T-helper 17 cell (primary cell): Measurements from ENCODE around the gene CCDC57. TPM values are rescaled to one million over a fixed set of nuclear protein-coding genes. Genes with fewer than 3 reads are reported as not detected.

ENCODE experiments used
- ATAC-seq: fragments of 150-1000 bp; cut with Tn5 transposase; 2 replicates; pipeline ENCODE4 v1.10.0; 2021; ENCODE audit warnings: mild to moderate bottlenecking, moderate library complexity
- DNase-seq, 3 donors: peaks; one replicate each; pipeline versions ENCODE4 v3.0.0 to v3.0.0-alpha.2; 2020 to 2021
- H3K9me3 ChIP-seq: one replicate; pipeline ENCODE4 v1.7.0; 2013; ENCODE audit warnings: low read length, mild to moderate bottlenecking; ENCODE audit not compliant: control insufficient read depth, poor library complexity, severe bottlenecking
- H3K27ac Mint-ChIP-seq: one replicate; pipeline ENCODE4 v1.8.0; 2022; ENCODE audit warnings: mild to moderate bottlenecking, moderate library complexity, mixed read lengths
- H3K27me3 Mint-ChIP-seq: one replicate; pipeline ENCODE4 v1.8.0; 2022; ENCODE audit warnings: mixed read lengths
- H3K36me3 Mint-ChIP-seq: one replicate; pipeline ENCODE4 v1.8.0; 2022; ENCODE audit warnings: low read depth, mixed read lengths
- H3K4me1 Mint-ChIP-seq: one replicate; pipeline ENCODE4 v1.8.0; 2022; ENCODE audit warnings: mild to moderate bottlenecking, mixed read lengths
- H3K4me3 Mint-ChIP-seq: one replicate; pipeline ENCODE4 v1.8.0; 2022; ENCODE audit warnings: mild to moderate bottlenecking, moderate library complexity, mixed read lengths
- total RNA-seq, 4 donors: library from RNA in 2 of 4; stranded (reverse) in 2 of 4; gene quantifications; one replicate each; pipeline ENCODE4 v1.2.3 and lab custom pipeline; 2022 to 2026

Gene CCDC57
- total RNA-seq, 2 donors from 2014 or later = 79.1 to 89.0 TPM

DNA sequence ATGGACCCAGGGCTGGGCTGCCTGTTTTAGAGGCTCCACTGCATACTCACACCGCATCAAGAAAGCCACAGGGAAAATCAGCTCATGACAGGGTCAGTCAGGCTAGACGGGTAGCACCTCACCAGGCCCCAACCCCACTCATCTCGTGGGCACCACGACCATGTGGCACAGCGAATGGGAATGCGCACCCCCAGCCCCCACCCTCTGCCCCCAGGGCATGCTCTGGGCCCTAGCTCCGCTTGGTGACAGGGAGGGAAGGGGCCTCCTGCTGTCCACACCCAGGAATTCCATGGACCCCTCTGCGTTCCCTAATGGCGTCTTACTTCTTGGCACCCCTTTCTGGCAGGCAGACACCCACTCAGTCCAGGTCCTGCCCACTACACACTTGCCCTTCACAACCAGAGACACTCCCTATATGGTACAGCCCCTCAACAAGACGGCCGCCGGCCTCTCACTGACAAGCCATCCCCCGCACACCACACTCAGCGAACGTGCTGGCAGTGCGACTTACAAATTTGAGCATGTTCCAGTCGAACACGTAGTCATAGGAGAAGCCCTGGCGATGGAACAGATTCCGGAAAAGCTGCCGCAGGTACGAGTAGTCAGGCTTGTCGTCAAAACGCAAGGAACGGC lies 38.3 kb upstream of the CCDC57 start:
- ATAC-seq = no peak
- H3K27ac Mint-ChIP-seq = peak overlapping the region; percentile 74
- no peaks in the 10 kb centered on the region for H3K9me3 ChIP-seq
- H3K4me3 Mint-ChIP-seq = no peak overlapping the region
- H3K36me3 Mint-ChIP-seq = peaks cover 4% of the 10 kb centered on the region
- DNase-seq = no peak
- H3K27me3 Mint-ChIP-seq = no peaks in the 10 kb centered on the region
- peaks cover 6% of the 10 kb centered on the region for H3K4me1 Mint-ChIP-seq

GRCh38 chr17:82249896-82250581 lies 37.4 kb upstream of the CCDC57 start:
- Mint-ChIP-seq H3K4me3 (no peak overlapping the region), H3K4me1 (peaks cover 6% of the 10 kb centered on the region), H3K36me3 (peaks cover 4% of the 10 kb centered on the region), H3K27ac (no peak overlapping the region), H3K27me3 (no peaks in the 10 kb centered on the region)
- DNase-seq = no peak
- no peak for ATAC-seq
- H3K9me3 ChIP-seq = no peaks in the 10 kb centered on the region

- peak overlapping the region; percentile 9 for H3K4me3 Mint-ChIP-seq
- no peaks in the 10 kb centered on the region for H3K27me3 Mint-ChIP-seq
- H3K9me3 ChIP-seq = no peaks in the 10 kb centered on the region
- H3K27ac Mint-ChIP-seq = no peak overlapping the region
- H3K36me3 Mint-ChIP-seq = peaks cover 9% of the 10 kb centered on the region
- ATAC-seq (no peak), DNase-seq (no peak)
- H3K4me1 Mint-ChIP-seq = peaks cover 16% of the 10 kb centered on the region
These were observed 36.4 kb upstream of the CCDC57 start for GRCh38 chr17:82248815-82249674.

- no peak for DNase-seq
- Mint-ChIP-seq H3K36me3 (peaks cover 10% of the 10 kb centered on the region), H3K27ac (peak overlapping the region; percentile 92), H3K27me3 (no peaks in the 10 kb centered on the region), H3K4me3 (peak overlapping the region; percentile 9), H3K4me1 (peaks cover 18% of the 10 kb centered on the region)
- ATAC-seq = no peak
- H3K9me3 ChIP-seq = no peaks in the 10 kb centered on the region
These were observed 35.4 kb upstream of the CCDC57 start for GRCh38 chr17:82247856-82248671.

DNA sequence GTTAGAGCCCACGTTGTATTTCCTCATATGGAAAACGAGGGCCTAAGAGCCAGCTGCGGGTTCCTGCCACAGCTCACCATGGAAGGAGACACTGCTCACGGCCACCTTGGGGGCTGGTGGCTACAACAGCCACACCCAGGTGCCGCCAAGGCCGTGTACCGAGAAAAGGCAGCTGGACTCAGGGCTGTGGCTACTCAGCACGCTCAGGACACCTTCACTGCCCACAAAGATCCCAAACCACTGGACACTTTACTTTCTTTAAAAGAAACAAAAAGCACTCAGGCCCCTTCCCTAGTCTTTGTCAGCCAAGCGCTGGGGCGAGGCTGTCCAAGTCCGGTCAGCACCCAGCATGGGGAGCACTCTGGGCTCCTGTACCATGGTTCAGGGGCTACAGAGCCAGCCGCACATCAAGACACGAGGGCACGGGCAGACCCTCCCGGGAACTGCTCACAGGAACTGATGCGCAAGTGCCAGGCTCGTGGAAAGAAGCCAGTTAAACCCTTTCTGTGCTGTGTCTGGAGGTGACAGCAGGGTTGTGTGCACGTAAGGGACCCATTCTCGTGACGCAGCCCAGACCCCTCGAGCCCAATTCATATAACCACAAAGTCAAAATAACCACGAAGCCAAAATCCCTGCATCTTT lies 34.7 kb upstream of the CCDC57 start:
- Mint-ChIP-seq H3K27ac (peak overlapping the region; percentile 92), H3K4me1 (peaks cover 22% of the 10 kb centered on the region), H3K36me3 (peaks cover 12% of the 10 kb centered on the region), H3K4me3 (no peak overlapping the region), H3K27me3 (no peaks in the 10 kb centered on the region)
- no peaks in the 10 kb centered on the region for H3K9me3 ChIP-seq
- ATAC-seq (no peak), DNase-seq (no peak)

- Mint-ChIP-seq H3K27me3 (no peaks in the 10 kb centered on the region), H3K4me3 (no peak overlapping the region), H3K4me1 (peaks cover 25% of the 10 kb centered on the region), H3K36me3 (peaks cover 14% of the 10 kb centered on the region), H3K27ac (peak overlapping the region; percentile 92)
- ATAC-seq (no peak), DNase-seq (no peak)
- H3K9me3 ChIP-seq = no peaks in the 10 kb centered on the region
These were observed 33.9 kb upstream of the CCDC57 start for GRCh38 chr17:82246365-82247181.

GRCh38 chr17:82246040-82246364 lies 33.4 kb upstream of the CCDC57 start:
- H3K4me1 Mint-ChIP-seq = peaks cover 27% of the 10 kb centered on the region
- H3K36me3 Mint-ChIP-seq = peaks cover 14% of the 10 kb centered on the region

GRCh38 chr17:82245134-82246039 lies 32.7 kb upstream of the CCDC57 start:
- Mint-ChIP-seq H3K36me3 (peaks cover 14% of the 10 kb centered on the region), H3K27me3 (no peaks in the 10 kb centered on the region), H3K27ac (peak overlapping the region; percentile 92), H3K4me3 (no peak overlapping the region), H3K4me1 (peaks cover 31% of the 10 kb centered on the region)
- ATAC-seq = no peak
- no peaks in the 10 kb centered on the region for H3K9me3 ChIP-seq
- no peak for DNase-seq

More at GRCh38 chr17:82246040-82246364, 33.4 kb upstream of the CCDC57 start:
- DNase-seq (no peak), ATAC-seq (no peak)
- Mint-ChIP-seq H3K4me3 (no peak overlapping the region), H3K27ac (peak overlapping the region; percentile 92), H3K27me3 (no peaks in the 10 kb centered on the region)
- no peaks in the 10 kb centered on the region for H3K9me3 ChIP-seq

DNA sequence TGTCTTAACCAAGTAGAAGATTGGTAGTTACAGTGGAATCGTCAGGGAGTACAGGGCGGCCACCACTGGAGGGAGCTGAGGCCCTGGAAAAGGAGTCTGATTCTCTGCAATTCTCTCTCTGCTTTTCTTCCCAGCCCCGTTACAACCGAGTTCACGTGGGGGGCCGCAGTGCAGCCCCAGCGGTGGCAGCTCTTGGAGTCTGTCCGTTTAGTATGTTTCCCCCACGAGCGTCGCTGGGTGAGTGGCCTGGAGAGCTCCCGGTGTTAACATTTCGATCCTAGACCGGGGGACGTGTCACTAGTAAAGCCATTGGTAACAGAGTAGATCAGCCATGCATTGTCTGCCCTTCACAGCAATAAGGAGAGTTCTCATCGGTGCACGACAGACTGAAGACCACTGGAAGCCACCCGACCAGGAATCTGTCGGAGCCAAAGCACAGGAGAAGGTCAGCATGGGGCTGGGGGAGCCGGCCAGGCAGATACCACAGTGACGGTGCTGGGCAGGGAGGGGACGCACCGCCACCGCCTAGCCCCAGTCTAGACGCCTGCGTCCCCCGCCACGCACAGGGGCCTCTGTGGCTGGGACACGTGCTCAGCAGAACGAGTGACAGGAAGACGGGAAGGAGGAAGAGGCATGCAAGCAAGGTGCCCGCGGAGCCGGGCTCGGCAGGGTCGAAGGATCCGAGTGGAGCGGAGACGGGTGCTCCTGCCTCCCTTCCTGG lies 31.9 kb upstream of the CCDC57 start:
- ATAC-seq (no peak), DNase-seq (no peak)
- peaks cover 14% of the 10 kb centered on the region for H3K36me3 Mint-ChIP-seq
- H3K9me3 ChIP-seq = no peaks in the 10 kb centered on the region
- peak overlapping the region; percentile 92 for H3K27ac Mint-ChIP-seq
- H3K27me3 Mint-ChIP-seq = no peaks in the 10 kb centered on the region
- H3K4me1 Mint-ChIP-seq = peaks cover 34% of the 10 kb centered on the region
- no peak overlapping the region for H3K4me3 Mint-ChIP-seq

- peaks cover 38% of the 10 kb centered on the region for H3K4me1 Mint-ChIP-seq
- ATAC-seq = no peak
- no peak overlapping the region for H3K4me3 Mint-ChIP-seq
- H3K27me3 Mint-ChIP-seq = no peaks in the 10 kb centered on the region
- no peak for DNase-seq
- H3K27ac Mint-ChIP-seq = no peak overlapping the region
- H3K9me3 ChIP-seq = no peaks in the 10 kb centered on the region
- H3K36me3 Mint-ChIP-seq = peaks cover 14% of the 10 kb centered on the region
These were observed 31.2 kb upstream of the CCDC57 start for GRCh38 chr17:82243648-82244412.
